ENCODE results near the gene MMP2.

Gene MMP2

GRCh38 chr16:55468352-55468990 is 10.5 kb upstream of the MMP2 start:
- DNase-seq (ENCODE audit: extremely low read depth in 1 of 2, low read depth in 1 of 2): no peak

GRCh38 chr16:55469821-55470532 is 9.0 kb upstream of the MMP2 start:
- DNase-seq (ENCODE audit: extremely low read depth in 1 of 2, low read depth in 1 of 2): no peak

- no peak for DNase-seq (ENCODE audit: extremely low read depth in 1 of 2, low read depth in 1 of 2)
These were observed 8.2 kb upstream of the MMP2 start for GRCh38 chr16:55470533-55471371.

DNA sequence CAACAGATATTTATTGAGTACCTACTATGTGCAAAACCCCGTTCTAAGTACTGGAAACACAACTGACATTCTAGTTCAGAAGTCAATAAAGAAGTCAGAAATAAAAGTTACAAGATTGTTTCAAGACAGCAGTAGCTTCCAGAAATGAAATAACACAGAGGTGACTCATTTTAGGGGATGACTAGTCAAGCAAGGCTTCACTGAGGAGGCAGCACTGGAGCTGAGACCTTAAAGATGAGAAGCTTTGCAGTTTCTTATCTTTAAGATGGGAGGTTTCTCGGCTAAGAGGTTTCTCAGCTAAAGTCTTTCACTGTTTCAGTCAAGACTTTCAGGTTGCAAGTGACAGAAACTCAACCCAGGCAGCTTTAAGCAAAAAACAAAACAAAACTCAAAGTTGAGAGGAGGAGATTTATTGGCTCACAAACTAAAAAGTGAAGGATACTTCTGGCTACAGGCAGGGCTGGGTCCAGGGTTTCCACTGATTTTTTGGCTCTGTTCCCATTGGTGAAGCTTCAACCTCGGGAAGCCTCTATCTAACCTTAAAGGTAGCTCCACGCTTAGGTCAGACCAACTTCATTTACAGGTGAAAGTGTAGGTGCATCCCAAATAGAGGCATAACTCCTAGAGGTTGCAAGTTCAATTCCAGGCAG is 7.4 kb upstream of the MMP2 start:
- peak in 1 of 2 donors; percentile 16 for DNase-seq (ENCODE audit: extremely low read depth in 1 of 2, low read depth in 1 of 2)

DNA sequence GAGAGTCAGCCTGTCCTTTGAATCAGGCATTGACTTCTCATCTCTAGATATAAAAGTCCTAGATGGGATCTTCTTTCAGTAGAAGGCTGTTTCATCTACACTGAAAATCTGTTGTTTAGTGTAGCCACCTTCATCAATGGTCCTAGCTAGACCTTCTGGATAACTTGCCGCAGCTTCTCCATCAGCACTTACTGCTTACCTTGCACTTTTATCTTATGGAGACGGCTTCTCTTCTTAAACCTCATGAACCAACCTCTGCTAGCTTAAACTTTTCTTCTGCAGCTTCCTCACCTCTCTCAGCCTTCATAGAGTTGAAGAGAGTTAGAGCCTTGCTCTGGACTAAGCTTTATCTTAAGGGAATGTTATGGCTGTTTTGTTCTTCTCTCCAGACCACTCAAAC is 5.4 kb upstream of the MMP2 start:
- no peak for DNase-seq (ENCODE audit: extremely low read depth in 1 of 2, low read depth in 1 of 2)

GRCh38 chr16:55474821-55475220 is 4.2 kb upstream of the MMP2 start:
- no peak for DNase-seq (ENCODE audit: extremely low read depth in 1 of 2, low read depth in 1 of 2)

DNA sequence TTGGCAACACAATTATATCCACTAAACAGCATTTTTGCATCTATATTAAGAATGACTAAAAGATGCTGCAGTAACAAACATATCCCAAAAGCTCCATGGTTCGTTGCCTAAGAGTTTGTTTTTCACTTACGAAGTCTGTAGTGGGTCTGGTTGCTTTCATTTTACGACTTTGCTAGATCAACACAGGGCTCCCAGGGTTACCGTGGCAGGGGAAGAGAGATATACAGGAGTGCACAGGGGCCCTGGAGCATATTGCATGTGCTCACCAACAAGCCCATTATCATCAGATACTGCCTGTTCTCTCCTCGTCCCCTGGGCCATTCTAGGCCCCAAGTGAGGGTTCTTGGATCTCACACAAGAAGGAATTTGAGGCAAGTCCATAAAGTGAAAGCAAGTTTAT is 3.1 kb upstream of the MMP2 start:
- no peak for DNase-seq (ENCODE audit: extremely low read depth in 1 of 2, low read depth in 1 of 2)

DNA sequence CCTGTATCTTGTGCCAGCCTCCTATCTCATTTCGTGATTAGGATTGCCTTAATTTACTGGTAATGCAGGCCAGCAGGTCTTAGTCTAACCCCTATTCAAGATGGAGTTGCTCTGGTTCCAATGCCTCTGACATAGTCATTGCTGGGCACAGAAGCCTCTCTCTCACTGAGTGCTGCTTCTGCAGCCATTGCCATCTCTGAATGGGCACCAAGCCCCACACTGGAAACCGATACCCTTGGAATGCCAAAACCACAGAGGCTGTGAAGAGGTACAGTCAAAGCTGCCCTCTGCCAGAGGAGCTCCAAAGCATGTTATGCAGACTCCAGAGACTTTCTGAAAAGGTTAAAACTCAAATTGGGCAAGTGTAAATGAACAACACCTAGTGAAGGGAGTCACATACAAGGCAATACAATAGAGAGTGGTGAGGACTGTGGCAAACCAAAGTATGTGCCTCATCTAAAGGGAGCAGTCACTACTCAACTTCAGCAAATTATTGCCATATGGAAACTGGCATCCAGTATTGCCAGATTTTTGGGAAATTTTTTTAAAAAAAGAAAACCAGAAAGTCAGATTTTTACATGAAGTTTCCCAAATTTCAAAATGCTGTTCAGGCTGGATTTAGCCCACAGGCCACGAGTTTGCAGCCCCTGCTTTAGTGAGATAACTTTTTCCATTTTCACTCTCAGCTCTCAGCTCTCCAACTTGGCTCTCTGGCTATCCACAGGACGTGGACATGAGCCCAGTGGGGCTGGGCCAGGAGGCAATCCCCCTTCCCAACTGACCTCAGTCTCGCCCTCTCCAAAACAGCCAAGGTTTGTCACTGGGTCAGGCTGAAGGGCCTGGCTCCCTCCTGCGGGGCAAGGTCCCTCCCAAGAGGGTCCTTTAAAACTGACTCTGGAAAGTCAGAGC is 2.1 kb upstream of the MMP2 start:
- DNase-seq (ENCODE audit: extremely low read depth in 1 of 2, low read depth in 1 of 2): no peak

DNA sequence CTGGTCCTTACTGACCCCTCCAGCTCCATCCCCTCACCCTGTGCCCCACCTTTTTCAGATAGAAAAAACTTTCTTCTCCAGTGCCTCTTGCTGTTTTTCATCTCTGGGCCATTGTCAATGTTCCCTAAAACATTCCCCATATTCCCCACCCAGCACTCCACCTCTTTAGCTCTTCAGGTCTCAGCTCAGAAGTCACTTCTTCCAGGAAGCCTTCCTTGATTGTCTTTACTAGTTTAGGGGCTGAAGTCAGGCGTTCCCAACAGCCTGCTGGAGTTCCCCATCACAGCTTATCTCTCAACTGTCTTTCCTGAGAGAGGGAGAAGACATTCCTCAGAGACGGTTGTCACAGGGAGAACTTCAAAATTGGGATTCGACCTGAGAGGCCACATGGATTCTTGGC is 1.3 kb upstream of the MMP2 start:
- DNase-seq (ENCODE audit: extremely low read depth in 1 of 2, low read depth in 1 of 2): no peak

- DNase-seq (ENCODE audit: extremely low read depth in 1 of 2, low read depth in 1 of 2): no peak
These were observed 587 bp downstream of the MMP2 start for GRCh38 chr16:55479430-55480140.

GRCh38 chr16:55480228-55480655 is 1.2 kb downstream of the MMP2 start:
- DNase-seq (ENCODE audit: extremely low read depth in 1 of 2, low read depth in 1 of 2): no peak

- DNase-seq (ENCODE audit: extremely low read depth in 1 of 2, low read depth in 1 of 2): no peak
These were observed 2.0 kb downstream of the MMP2 start for GRCh38 chr16:55481023-55481422.

DNA sequence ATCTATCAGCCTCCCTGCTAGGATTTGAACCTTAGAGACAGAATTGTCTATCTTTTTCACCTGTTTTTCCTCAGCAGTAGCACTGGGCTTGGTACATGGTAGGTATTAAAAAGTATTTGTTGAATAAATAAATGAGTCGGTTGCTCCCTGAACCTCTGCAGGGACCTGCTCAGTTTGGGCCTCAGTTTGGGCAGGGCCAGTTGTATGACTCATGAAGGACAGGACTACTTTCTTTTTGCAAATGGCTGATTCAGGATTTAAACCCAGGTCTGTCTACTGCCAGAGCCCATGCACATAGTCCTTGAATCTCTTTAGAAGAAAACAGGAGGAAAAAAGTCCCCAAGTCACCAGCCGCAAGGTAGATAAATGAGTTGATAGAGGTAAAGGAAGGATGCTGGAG is 3.1 kb downstream of the MMP2 start:
- DNase-seq (ENCODE audit: extremely low read depth in 1 of 2, low read depth in 1 of 2): no peak

DNA sequence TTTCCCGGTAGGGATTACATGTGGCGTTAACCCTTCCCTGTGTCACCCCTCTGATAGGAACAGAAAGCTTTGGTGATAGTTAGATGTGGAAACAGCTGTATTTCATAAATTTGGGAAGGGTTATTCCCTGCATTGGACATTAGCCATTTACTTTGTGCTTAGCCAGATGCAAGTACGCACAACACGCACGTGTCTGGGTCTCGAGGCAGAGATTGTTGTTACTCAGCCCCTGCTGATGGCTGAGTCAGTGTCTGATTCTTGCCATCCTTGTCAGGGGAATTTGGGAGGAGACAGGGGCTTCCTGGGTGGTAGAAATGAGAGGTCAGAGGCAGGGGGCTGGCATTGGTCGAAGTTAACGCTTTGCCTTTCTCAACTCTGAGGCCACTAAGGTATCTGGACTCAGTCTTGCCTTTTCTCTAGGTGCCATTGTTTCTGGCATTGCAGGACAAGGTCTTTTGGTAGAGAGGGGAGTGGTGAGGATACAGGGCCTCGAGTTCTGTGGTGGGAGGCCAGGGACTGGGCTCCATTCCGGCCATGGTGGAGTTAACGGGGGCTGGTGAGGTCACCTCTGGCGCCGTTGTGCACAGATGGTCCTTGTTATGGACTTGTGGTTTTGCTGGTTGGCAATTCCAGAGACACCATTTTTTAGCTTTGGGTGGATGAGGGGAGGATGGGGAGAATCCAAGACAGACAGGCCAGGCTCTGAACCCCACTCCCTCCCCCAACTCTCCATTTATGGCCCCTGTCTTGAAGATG is 8.2 kb downstream of the MMP2 start:
- DNase-seq (ENCODE audit: extremely low read depth in 1 of 2, low read depth in 1 of 2): no peak

- no peak for DNase-seq (ENCODE audit: extremely low read depth in 1 of 2, low read depth in 1 of 2)
These were observed 9.3 kb downstream of the MMP2 start for GRCh38 chr16:55488306-55488705.

DNA sequence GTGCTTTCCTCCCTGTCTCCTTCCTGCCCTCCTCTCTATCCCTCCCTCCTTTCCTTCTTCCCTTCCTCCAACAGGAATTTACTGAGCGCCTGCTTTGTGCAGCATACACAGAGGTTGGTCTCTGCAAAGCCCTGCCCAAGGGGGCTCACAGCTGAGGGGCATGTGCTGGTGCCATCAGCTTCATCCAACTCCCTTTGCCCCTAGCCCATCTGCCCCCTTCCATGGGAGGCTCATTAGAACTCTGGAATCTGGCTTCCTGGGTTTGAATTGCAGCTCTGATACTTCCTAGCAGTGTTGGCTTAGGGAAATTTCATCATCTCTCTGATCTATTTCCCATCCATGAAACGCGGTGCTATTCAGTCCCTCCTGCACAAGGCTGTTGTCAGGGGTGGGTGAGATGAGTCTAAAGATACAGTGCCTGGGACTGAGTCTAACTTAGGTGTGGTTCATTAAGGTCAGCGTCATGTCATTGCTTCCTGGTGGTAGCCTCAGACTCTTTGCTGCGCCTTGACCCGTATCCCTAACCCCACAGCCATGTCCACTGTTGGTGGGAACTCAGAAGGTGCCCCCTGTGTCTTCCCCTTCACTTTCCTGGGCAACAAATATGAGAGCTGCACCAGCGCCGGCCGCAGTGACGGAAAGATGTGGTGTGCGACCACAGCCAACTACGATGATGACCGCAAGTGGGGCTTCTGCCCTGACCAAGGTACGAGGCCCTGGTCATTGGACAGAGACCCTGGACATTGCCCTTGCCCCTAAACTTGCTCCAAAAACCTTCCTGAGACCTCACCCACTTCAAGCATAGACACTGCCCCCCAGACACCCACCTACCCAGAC is 10.3 kb downstream of the MMP2 start:
- DNase-seq (ENCODE audit: extremely low read depth in 1 of 2, low read depth in 1 of 2): no peak

GRCh38 chr16:55489956-55490265 is 10.9 kb downstream of the MMP2 start:
- no peak for DNase-seq (ENCODE audit: extremely low read depth in 1 of 2, low read depth in 1 of 2)

DNA sequence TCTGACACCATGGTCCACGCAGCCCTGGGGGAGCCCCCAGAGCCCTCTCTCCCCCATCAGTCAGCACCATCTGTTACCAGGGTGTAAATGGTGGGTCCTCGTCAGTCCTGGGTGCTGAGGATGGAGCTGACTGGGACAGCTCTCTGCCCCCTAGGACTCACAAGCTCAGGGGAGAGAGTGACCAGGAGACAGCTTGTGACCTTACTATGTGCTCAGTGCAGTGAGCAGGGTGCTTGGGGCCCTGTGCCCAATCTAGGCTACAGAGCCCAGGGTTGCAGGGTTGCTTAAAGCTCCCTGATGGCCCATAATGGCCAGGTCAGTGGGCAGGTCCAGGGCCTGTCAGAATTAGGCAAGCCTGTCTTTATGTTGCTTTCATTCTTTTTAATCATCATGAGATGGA is 11.3 kb downstream of the MMP2 start:
- DNase-seq (ENCODE audit: extremely low read depth in 1 of 2, low read depth in 1 of 2): no peak

All from stimulated activated CD8-positive, alpha-beta memory T cell treated with anti-CD3 and anti-CD28 coated beads, Interleukin-7, amount 100 ng/mL, for 48 hours (primary cell).